HL-60 (cell line): ENCODE data around the gene FLT4.

Experiments used
- POLR2AphosphoS5 ChIP-seq: IDR thresholded peaks from 2 replicates; pipeline ENCODE4 v1.6.1; 2012; ENCODE audit warnings: low read depth
- TF ChIP-seq, protein P1 (sequence below): IDR thresholded peaks from one replicate; pipeline ENCODE4 v1.5.1; 2011; ENCODE audit warnings: low read length, control low read depth, inconsistent platforms; ENCODE audit not compliant: insufficient read depth

DNA sequence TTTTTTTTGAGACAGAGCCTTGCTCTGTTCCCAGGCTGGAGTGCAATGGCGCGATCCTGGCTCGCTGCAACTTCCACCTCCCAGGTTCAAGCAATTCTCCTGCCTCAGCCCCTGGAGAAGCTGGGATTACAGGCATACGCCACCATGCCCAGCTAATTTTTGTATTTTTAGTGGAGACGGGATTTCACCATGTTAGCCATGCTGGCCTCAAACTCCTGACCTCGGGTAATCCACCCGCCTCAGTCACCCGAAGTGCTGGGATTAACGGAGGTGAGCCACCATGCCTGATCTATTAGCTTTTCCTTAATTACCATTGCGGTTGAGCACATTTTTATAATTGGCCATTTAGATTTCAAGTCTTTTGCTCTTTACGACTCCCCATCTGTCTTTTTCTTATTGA lies 2.9 kb upstream of the FLT4 start:
- TF ChIP-seq, protein P1, sequence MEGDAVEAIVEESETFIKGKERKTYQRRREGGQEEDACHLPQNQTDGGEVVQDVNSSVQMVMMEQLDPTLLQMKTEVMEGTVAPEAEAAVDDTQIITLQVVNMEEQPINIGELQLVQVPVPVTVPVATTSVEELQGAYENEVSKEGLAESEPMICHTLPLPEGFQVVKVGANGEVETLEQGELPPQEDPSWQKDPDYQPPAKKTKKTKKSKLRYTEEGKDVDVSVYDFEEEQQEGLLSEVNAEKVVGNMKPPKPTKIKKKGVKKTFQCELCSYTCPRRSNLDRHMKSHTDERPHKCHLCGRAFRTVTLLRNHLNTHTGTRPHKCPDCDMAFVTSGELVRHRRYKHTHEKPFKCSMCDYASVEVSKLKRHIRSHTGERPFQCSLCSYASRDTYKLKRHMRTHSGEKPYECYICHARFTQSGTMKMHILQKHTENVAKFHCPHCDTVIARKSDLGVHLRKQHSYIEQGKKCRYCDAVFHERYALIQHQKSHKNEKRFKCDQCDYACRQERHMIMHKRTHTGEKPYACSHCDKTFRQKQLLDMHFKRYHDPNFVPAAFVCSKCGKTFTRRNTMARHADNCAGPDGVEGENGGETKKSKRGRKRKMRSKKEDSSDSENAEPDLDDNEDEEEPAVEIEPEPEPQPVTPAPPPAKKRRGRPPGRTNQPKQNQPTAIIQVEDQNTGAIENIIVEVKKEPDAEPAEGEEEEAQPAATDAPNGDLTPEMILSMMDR, result no peak
- no peak for TF ChIP-seq POLR2AphosphoS5
